Sciatic nerve (tissue), 2 donors: Measurements from ENCODE around the gene SIRT2. TPM values are rescaled to one million over a fixed set of nuclear protein-coding genes. Genes with fewer than 3 reads are reported as not detected.

ENCODE experiments used
- ATAC-seq: fragments of 200-7000 bp; cut with Tn5 transposase; one replicate; pipeline ENCODE4 v1.9.1; 2020; ENCODE audit warnings: mild to moderate bottlenecking, moderate library complexity
- DNase-seq: peaks from one replicate; pipeline ENCODE4 v3.0.0-alpha.2; 2020; ENCODE audit warnings: low spot score
- intact Hi-C: fragments of 100-400 bp; cut with DNase I; formaldehyde crosslinking; loops from one replicate; pipeline ENCODE4 v1.14.2; 2022
- total RNA-seq: library from RNA; stranded (reverse); fragmentation: NEBNext Ultra II Directional; extraction: Animal tissue kit (Norgen Biotek cat#: 25700); gene quantifications from one replicate; pipeline ENCODE4 v1.2.1, GENCODE V29; 2021
- donor health status: DM: no; HTN: no; CAD: no.
- donor health status: DM: no; HTN: no; CAD: no.

Gene SIRT2
- total RNA-seq, 1 donor from 2014 or later = 86.4 TPM

- ATAC-seq (peak; percentile 74), DNase-seq (peak; percentile 98)
- intact Hi-C loops = no loop called here
These were observed 47.7 kb downstream of the SIRT2 start for GRCh38 chr19:38851622-38852230.

- peak; percentile 0 for ATAC-seq
- DNase-seq = peak; percentile 75
- intact Hi-C loops = no loop called here
These were observed 48.3 kb downstream of the SIRT2 start for GRCh38 chr19:38850976-38851621.

GRCh38 chr19:38850436-38850975 lies 48.9 kb downstream of the SIRT2 start:
- intact Hi-C loops = no loop called here
- no peak for DNase-seq
- peak; percentile 94 for ATAC-seq

GRCh38 chr19:38849860-38850435 lies 49.5 kb downstream of the SIRT2 start, which contains the start of gene HNRNPL:
Gene HNRNPL, minus strand, starts transcription at chr19:38849986. Its CDS starts 20 bp downstream, at chr19:38849966.
- peak; percentile 99 for DNase-seq
- intact Hi-C loops = no loop called here

GRCh38 chr19:38849147-38849859 lies 50.1 kb downstream of the SIRT2 start:
- intact Hi-C loops = no loop called here
- ATAC-seq (peak; percentile 42), DNase-seq (peak; percentile 99)

More at GRCh38 chr19:38849860-38850435, 49.5 kb downstream of the SIRT2 start, which contains the start of gene HNRNPL:
- ATAC-seq = peak; percentile 83

- ATAC-seq (no peak), DNase-seq (no peak)
- intact Hi-C loops = no loop called here
These were observed 50.9 kb downstream of the SIRT2 start for GRCh38 chr19:38848299-38849146.

GRCh38 chr19:38846097-38846496 lies 53.3 kb downstream of the SIRT2 start:
- intact Hi-C loops = no loop called here
- no peak for ATAC-seq
- no peak for DNase-seq

GRCh38 chr19:38845374-38846024 lies 53.9 kb downstream of the SIRT2 start:
- ATAC-seq = no peak
- intact Hi-C loops = no loop called here
- DNase-seq = no peak

GRCh38 chr19:38844093-38844686 lies 55.2 kb downstream of the SIRT2 start:
- intact Hi-C loops = no loop called here
- ATAC-seq = no peak
- DNase-seq = no peak

GRCh38 chr19:38843175-38843758 lies 56.2 kb downstream of the SIRT2 start:
- intact Hi-C loops = no loop called here
- no peak for ATAC-seq
- DNase-seq = no peak

- ATAC-seq (no peak), DNase-seq (no peak)
- intact Hi-C loops = no loop called here
These were observed 56.8 kb downstream of the SIRT2 start for GRCh38 chr19:38842439-38843174.

- ATAC-seq (no peak), DNase-seq (no peak)
- intact Hi-C loops = no loop called here
These were observed 57.5 kb downstream of the SIRT2 start for GRCh38 chr19:38841787-38842438.

- intact Hi-C loops = no loop called here
- DNase-seq (no peak), ATAC-seq (no peak)
These were observed 58.1 kb downstream of the SIRT2 start for GRCh38 chr19:38841180-38841766.

- DNase-seq (no peak), ATAC-seq (no peak)
- intact Hi-C loops = no loop called here
These were observed 58.8 kb downstream of the SIRT2 start for GRCh38 chr19:38840583-38840968.

GRCh38 chr19:38839816-38840582 lies 59.4 kb downstream of the SIRT2 start:
- no peak for DNase-seq
- no peak for ATAC-seq
- intact Hi-C loops = no loop called here
